ENCODE results near the gene TPRG1L.

TPRG1L gene

GRCh38 chr1:3629561-3630160 lies 4.8 kb downstream of the TPRG1L start:
- H3K4me3 ChIP-seq (ENCODE audit: low read depth, low read length), result no peak overlapping the region
- DNase-seq (ENCODE audit: low read depth), result no peak
- TF ChIP-seq CTCF (conservative IDR thresholded peaks at IDR 0.05; ENCODE audit: low read depth, low read length), result no peak

DNA sequence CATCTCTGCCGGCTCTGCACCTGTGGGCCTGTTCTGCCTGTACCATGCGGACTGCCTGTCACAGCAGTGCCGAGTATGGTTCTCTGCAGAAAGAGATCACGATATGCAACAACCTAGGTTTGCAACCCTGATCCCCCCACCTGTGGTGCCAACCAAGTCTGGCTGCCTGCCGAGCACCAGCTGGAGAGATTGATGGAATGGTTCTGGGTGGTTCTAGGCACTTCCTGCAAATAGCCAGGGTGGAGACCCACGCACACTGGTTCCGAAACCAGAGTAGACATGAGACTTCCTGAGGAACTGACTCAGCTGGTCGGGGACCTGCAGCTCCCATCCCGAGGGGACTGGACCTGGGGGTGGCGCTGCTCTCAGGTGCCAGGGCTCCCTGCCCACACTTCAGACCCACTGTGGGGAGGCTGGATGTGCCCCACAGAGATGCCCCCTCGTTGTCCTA lies 5.4 kb downstream of the TPRG1L start:
- TF ChIP-seq CTCF (conservative IDR thresholded peaks at IDR 0.05; ENCODE audit: low read depth, low read length), result no peak
- H3K4me3 ChIP-seq (ENCODE audit: low read depth, low read length), result no peak overlapping the region
- no peak for DNase-seq (ENCODE audit: low read depth)

- no peak for TF ChIP-seq CTCF (conservative IDR thresholded peaks at IDR 0.05; ENCODE audit: low read depth, low read length)
- no peak for DNase-seq (ENCODE audit: low read depth)
These were observed 6.1 kb downstream of the TPRG1L start for GRCh38 chr1:3630914-3631313.

DNA sequence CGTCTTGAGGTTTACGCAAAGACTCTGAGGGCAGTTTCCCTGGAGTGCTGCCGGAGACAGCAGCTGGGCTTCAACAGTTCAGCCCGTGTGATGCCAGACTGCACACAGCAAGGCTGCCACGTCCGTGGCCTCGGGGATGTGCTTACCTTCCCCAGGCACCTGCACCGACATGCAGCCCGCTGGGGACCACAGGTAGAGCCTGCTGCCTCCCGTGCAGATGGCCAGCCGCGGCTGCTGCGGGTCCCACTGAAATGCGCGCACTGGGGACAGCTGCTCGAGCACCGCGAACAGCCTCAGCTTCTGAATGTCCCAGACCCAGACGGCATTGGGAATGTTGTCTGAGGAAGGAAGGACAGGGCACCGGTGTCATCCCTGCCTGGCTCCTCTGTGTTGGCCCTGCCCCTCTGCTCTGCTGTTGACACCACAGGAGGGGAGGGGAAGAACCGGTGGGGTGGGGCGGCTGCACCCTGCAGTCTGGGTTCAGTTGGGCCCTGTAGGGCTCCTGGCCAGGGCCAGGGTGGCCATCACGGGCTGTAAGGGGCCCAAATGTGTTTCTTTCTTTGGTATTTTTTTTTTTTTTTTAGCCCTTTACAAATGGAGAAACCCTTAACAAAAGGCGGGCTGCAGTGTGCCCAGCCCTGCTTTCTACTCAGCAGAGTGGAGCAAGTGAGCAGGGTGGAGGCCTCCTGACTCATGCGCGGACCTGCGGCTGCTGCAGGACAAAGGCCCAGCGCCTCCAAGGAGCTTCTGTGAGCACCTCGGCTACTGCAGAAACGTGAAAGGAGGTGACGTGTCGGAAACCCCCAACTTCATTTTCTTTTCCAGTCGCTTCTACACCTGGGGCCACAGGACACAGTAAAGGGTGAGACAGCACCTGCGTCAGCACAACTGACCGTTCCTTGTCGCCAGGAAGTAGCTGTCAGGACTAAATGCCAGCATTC lies 6.8 kb downstream of the TPRG1L start:
- TF ChIP-seq CTCF (conservative IDR thresholded peaks at IDR 0.05; ENCODE audit: low read depth, low read length), result no peak
- no peak overlapping the region for H3K4me3 ChIP-seq (ENCODE audit: low read depth, low read length)
- DNase-seq (ENCODE audit: low read depth), result no peak

More at GRCh38 chr1:3630914-3631313, 6.1 kb downstream of the TPRG1L start:
- H3K4me3 ChIP-seq (ENCODE audit: low read depth, low read length), result no peak overlapping the region

- DNase-seq (ENCODE audit: low read depth), result no peak
- TF ChIP-seq CTCF (conservative IDR thresholded peaks at IDR 0.05; ENCODE audit: low read depth, low read length), result no peak
- no peak overlapping the region for H3K4me3 ChIP-seq (ENCODE audit: low read depth, low read length)
These were observed 7.5 kb downstream of the TPRG1L start for GRCh38 chr1:3632298-3632697.

DNA sequence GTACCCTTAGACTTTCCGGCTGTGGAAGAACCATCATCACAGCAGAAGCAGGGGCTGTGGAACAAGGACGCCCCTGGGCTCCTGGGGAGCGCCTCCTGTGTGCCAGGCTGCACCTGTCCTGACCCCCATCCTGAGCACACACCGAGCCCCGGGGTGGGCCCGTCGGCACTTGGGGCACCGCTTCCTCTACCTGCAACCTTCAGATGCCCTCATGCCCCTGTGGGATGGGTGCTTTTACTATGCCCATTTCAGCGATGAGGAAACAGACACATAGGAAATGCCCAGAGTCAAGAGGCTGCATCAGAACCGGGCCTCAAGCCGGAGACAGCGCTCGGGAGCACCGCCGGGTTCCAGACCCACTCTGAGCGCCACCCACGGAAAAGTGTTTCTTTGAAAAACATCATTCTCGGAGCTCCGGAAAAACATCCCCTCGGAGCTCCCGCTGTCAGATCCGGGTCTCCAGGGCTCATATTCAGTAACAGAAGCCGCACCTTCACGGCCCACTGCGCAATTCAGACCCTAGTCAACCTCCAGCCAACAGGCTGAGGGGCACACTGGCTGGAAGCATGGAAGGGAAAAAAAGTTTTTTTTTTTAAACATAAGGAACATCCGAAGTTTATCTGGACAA lies 8.0 kb downstream of the TPRG1L start:
- TF ChIP-seq CTCF (conservative IDR thresholded peaks at IDR 0.05; ENCODE audit: low read depth, low read length), result no peak
- no peak for DNase-seq (ENCODE audit: low read depth)
- H3K4me3 ChIP-seq (ENCODE audit: low read depth, low read length), result no peak overlapping the region

Data from choroid plexus epithelial cell (primary cell).